ENCODE data around the gene CLIC4.

GRCh38 chr1:24765308-24765988 lies 20.2 kb downstream of the CLIC4 start:
- TF ChIP-seq, protein P1, sequence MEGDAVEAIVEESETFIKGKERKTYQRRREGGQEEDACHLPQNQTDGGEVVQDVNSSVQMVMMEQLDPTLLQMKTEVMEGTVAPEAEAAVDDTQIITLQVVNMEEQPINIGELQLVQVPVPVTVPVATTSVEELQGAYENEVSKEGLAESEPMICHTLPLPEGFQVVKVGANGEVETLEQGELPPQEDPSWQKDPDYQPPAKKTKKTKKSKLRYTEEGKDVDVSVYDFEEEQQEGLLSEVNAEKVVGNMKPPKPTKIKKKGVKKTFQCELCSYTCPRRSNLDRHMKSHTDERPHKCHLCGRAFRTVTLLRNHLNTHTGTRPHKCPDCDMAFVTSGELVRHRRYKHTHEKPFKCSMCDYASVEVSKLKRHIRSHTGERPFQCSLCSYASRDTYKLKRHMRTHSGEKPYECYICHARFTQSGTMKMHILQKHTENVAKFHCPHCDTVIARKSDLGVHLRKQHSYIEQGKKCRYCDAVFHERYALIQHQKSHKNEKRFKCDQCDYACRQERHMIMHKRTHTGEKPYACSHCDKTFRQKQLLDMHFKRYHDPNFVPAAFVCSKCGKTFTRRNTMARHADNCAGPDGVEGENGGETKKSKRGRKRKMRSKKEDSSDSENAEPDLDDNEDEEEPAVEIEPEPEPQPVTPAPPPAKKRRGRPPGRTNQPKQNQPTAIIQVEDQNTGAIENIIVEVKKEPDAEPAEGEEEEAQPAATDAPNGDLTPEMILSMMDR (IDR thresholded peaks at IDR 0.05), result no peak
- no peak for TF ChIP-seq POLR2A (IDR thresholded peaks at IDR 0.05)
